B cell (primary cell): ENCODE measurements around the gene FAM53B.

Experiments used
- CTCF ChIP-seq: fragments of 200-600 bp; IDR thresholded peaks from one replicate; pipeline ENCODE4 v1.8.0; 2022; ENCODE audit warnings: antibody characterized with exemption, mild to moderate bottlenecking
- EZH2 ChIP-seq: IDR thresholded peaks from 2 replicates; pipeline ENCODE4 v1.6.1; 2012; ENCODE audit warnings: borderline replicate concordance, low read depth, mild to moderate bottlenecking, moderate library complexity, low read length; ENCODE audit not compliant: insufficient read depth, poor library complexity, severe bottlenecking

GRCh38 chr10:124578231-124579010 lies 165.8 kb downstream of the FAM53B start:
- TF ChIP-seq CTCF (no peak), EZH2 (no peak)
